Omental fat pad (tissue), 4 donors: ENCODE results near the gene NKD1. TPM values are rescaled to one million over a fixed set of nuclear protein-coding genes. Genes with fewer than 3 reads are reported as not detected.

Experiments used
- ATAC-seq: fragments of 150-250 bp; one replicate; pipeline ENCODE4 v1.9.1; 2016; ENCODE audit warnings: mild to moderate bottlenecking, moderate library complexity; ENCODE audit not compliant: low FRiP score
- DNase-seq: peaks from one replicate; pipeline ENCODE4 v3.0.0-alpha.2; 2019; ENCODE audit warnings: low spot score
- CTCF ChIP-seq, 3 donors: fragments of 450-650 bp; IDR thresholded peaks; one replicate each; pipeline ENCODE4 v1.5.1; 2016 to 2017; ENCODE audit warnings: antibody characterized with exemption in 3 of 3, mild to moderate bottlenecking in 3 of 3, moderate library complexity in 2 of 3
- total RNA-seq, 4 donors: library from RNA; depleted of rRNA; stranded (reverse); fragments of >200 nt; gene quantifications; one replicate each; pipeline ENCODE4 v1.1.0, GENCODE V29; 2016

Gene NKD1
- total RNA-seq, 4 donors from 2014 or later = 2.2 to 11.6 (median 3.1) TPM

- ATAC-seq = no peak
- no peak for TF ChIP-seq CTCF (IDR thresholded peaks at IDR 0.05)
- DNase-seq = no peak
Measured at GRCh38 chr16:50695017-50696000, 147.1 kb downstream of the NKD1 start.

- DNase-seq (no peak), ATAC-seq (no peak)
- TF ChIP-seq CTCF (IDR thresholded peaks at IDR 0.05) = no peak
Measured at GRCh38 chr16:50696126-50696525, 147.9 kb downstream of the NKD1 start.

GRCh38 chr16:50696575-50697420 lies 148.6 kb downstream of the NKD1 start:
- TF ChIP-seq CTCF (IDR thresholded peaks at IDR 0.05) = no peak
- DNase-seq (peak; percentile 50), ATAC-seq (peak; percentile 47)

DNA sequence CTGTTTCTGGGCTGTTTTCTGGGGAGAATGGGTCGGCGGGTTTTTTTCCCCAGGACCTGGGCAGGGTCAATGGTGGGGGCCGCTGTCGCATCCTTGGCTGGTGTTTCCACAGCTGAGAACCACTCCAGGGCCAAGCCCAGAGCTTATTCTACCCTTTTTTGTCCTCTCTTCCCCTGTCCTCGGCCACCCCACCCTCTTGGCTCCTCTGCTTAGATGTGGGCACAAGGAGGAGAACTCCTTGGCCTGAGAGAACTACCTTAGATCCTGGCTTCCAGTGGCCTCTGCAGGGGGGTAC lies 149.2 kb downstream of the NKD1 start:
- ATAC-seq = no peak
- no peak for DNase-seq
- TF ChIP-seq CTCF (IDR thresholded peaks at IDR 0.05) = no peak

GRCh38 chr16:50697881-50698767 lies 149.9 kb downstream of the NKD1 start:
- TF ChIP-seq CTCF (IDR thresholded peaks at IDR 0.05) = no peak
- ATAC-seq (peak; percentile 48), DNase-seq (no peak)

Other genes with a start within 250 kb of the NKD1 start
- gene BRD7, start 179.4 kb upstream of the NKD1 start, total RNA-seq = 10 to 100 TPM; 29.9 to 41.2 (median 38.9) TPM
- 1 to 10 TPM; 2.2 to 6.9 (median 4.4) TPM for gene SNX20, start 132.9 kb downstream of the NKD1 start, total RNA-seq
- gene NOD2, start 145.2 kb downstream of the NKD1 start, total RNA-seq = 10 to 100 TPM in 1 of 4 donors, 1 to 10 TPM in 3; 4.4 to 17.2 (median 5.4) TPM
- 10 to 100 TPM; 20.5 to 51.1 (median 36.6) TPM for gene CYLD, start 193.7 kb downstream of the NKD1 start, total RNA-seq